Measurements from ENCODE around the gene PTGES3L. TPM values are rescaled to one million over a fixed set of nuclear protein-coding genes. Genes with fewer than 3 reads are reported as not detected.
"Not testable (repeated sequence)": the region's sequence is repeated elsewhere in the genome, so short reads cannot be mapped to it uniquely, and the experiment has no call there.

The PTGES3L gene
- total RNA-seq, 2 experiments from 2014 or later: 0.37 to 0.86 TPM

DNA sequence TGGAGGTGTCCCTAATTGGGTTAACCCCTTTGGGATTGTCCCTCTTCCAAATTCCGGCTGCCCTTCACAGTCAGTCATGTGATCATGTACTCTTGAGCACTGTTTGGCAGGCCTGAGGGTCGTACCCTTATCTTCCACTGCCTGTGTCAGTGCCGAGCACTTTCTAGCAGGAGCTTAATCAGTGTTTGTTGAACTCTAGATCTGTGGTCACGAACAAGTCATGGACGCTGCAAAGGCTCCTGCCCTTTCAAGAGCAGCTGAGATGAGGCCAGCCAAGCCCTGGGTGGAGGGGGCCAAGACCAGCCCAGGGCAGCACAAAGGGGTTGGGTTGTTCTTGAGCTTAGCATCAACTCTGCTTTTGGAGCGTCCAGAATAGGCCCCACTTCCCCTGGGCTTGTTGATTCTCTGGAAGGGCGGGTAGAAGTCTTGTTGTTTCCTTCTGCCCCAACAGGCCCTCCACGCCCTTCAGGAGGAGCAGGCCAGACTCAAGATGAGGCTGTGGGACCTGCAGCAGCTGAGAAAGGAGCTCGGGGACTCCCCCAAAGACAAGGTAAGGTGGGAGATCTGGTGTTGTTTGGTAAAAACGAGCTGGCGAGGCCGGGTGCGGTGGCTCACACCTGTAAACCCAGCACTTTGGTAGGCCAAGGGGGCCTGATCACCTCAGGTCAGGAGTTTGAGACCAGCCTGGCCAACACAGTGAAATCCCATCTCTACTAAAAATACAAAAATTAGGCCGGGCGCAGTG, 32.0 kb upstream of the PTGES3L start:
- DNase-seq (no peak), ATAC-seq (no peak)
- peak overlapping the region; percentile 22 for H3K27ac Mint-ChIP-seq
- H3K4me1 Mint-ChIP-seq (ENCODE audit: low read depth): peaks cover 23% of the 10 kb centered on the region
- H3K4me3 Mint-ChIP-seq: no peak overlapping the region
- CTCF ChIA-PET: no interaction called here
- peaks cover 46% of the 10 kb centered on the region for H3K36me3 Mint-ChIP-seq (ENCODE audit: low read depth)
- POLR2A ChIA-PET: interaction anchor here (0.6 to 2.2 kb wide), 5 partner anchors 12 to 900 kb away, joined by 3 to 14 read pairs (median 3); partner anchors contain the start of genes RPL27 and TMEM106A
- no peaks in the 10 kb centered on the region for H3K9me3 Mint-ChIP-seq (ENCODE audit: insufficient read depth)
- no peaks in the 10 kb centered on the region for H3K27me3 Mint-ChIP-seq (ENCODE audit: low read depth)

GRCh38 chr17:43010667-43011308, 30.9 kb upstream of the PTGES3L start:
- H3K27me3 Mint-ChIP-seq (ENCODE audit: low read depth): no peaks in the 10 kb centered on the region
- ATAC-seq: no peak
- H3K36me3 Mint-ChIP-seq (ENCODE audit: low read depth): peaks cover 52% of the 10 kb centered on the region
- CTCF ChIA-PET: interaction anchor here (1.4 kb wide), 1 partner anchor 15 kb away, joined by 3 read pairs; no protein-coding TSS in a partner anchor
- H3K27ac Mint-ChIP-seq: peak overlapping the region; percentile 47
- H3K4me3 Mint-ChIP-seq: no peak overlapping the region
- H3K9me3 Mint-ChIP-seq (ENCODE audit: insufficient read depth): no peaks in the 10 kb centered on the region
- POLR2A ChIA-PET: interaction anchor here (0.9 to 5.7 kb wide), 2 partner anchors 13 to 14 kb away, joined by 4 to 65 read pairs; partner anchors contain the start of gene RPL27
- no peak for DNase-seq
- H3K4me1 Mint-ChIP-seq (ENCODE audit: low read depth): peaks cover 27% of the 10 kb centered on the region

DNA sequence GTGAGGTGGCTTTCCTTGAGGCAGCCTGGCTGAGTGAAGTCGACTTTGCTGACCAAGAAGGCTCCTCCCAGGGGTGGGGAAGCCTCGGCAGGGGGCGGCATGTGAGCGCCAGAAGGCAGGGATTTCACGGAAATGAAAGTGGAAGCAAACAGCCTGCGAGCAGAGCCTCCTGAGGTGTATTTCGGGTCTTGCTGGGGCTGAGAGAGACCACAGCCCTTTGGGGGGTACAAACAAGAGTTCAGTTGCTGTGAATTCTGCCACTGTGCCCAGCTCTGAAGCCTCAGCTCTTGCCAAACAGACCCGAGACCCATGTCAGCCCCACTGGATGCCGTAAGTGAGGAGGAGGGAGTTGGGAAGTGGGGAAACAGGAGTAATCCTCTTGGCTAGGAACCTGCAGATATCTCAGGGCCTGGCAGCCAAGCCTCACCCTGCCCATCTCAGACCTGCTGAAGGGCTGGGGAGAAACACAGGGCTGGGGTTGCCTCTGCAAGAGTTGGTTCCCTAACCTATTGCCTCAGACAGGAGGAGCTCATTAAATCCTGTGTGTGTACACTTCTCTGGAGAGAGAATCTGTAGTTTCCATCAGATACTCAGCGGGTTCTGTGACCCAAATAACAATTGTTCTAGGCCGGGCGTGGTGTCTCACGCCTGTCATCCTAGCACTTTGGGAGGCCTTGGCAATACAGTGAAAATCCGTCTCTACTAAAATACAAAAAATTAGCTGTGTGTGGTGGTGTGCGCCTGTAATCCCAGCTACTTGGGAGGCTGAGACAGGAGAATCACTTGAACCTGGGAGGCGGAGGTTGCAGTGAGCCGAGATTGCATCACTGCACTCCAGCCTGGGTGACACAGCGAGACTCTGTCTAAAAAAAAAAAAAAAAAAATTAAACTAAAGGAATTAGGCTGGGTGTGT, 27.0 kb upstream of the PTGES3L start, which contains the start of gene IFI35:
Gene IFI35 (plus strand): TSS at position 146 of the 913 bp plus-strand sequence. CDS start 164 bp downstream, at position 310.
- Mint-ChIP-seq H3K4me1 (ENCODE audit: low read depth) (peaks cover 22% of the 10 kb centered on the region), H3K36me3 (ENCODE audit: low read depth) (peaks cover 53% of the 10 kb centered on the region), H3K4me3 (peak within 1 kb of the TSS; percentile 100), H3K27me3 (ENCODE audit: low read depth) (no peaks in the 10 kb centered on the region), H3K9me3 (ENCODE audit: insufficient read depth) (no peaks in the 10 kb centered on the region), H3K27ac (peak within 1 kb of the TSS; percentile 100)
- peak; percentile 97 for ATAC-seq
- peak; percentile 94 for DNase-seq
- ChIA-PET POLR2A (interaction anchor here (0.5 to 5.7 kb wide), 8 partner anchors 8 to 308 kb away, joined by 3 to 65 read pairs (median 4); partner anchors contain the start of gene RPL27), CTCF (interaction anchor here (1.1 to 3.8 kb wide), 2 partner anchors 9 to 18 kb away, joined by 3 to 37 read pairs; partner anchors contain the start of gene RPL27)

DNA sequence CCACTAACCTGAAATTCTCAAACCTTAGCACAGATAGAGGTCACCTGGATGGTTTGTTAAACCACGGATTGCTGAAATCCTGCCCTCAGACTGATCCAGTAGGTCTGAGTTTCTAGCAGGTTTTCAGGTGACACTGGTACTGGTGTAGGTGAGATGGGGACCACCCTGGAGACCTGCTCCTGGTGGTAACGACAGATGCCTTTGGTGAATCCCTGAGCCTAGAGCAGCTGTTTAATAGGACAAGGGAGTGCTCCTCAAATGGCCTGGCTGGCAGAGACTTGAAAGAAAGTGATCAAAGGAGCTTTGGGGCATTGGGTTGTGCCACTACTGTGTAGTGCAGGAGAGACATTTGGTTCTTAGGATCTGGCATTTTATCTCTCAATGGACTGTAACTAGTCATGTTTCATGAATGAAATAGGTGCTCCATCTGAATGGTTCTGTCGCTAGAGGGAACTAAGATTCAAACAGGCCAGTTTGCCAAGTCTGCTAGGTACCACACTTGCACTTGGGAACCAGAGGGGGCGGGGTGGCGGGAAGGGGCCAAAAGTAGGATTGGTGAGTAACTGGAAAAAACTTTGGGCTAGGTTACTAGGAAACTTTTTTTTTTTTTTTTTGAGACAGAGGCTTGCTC, 23.8 kb upstream of the PTGES3L start:
- Mint-ChIP-seq H3K4me1 (ENCODE audit: low read depth) (peaks cover 28% of the 10 kb centered on the region), H3K9me3 (ENCODE audit: insufficient read depth) (no peaks in the 10 kb centered on the region), H3K36me3 (ENCODE audit: low read depth) (peaks cover 64% of the 10 kb centered on the region), H3K27me3 (ENCODE audit: low read depth) (no peaks in the 10 kb centered on the region), H3K4me3 (no peak overlapping the region), H3K27ac (peak overlapping the region; percentile 61)
- ChIA-PET POLR2A (no interaction called here), CTCF (no interaction called here)
- no peak for ATAC-seq
- DNase-seq: no peak

DNA sequence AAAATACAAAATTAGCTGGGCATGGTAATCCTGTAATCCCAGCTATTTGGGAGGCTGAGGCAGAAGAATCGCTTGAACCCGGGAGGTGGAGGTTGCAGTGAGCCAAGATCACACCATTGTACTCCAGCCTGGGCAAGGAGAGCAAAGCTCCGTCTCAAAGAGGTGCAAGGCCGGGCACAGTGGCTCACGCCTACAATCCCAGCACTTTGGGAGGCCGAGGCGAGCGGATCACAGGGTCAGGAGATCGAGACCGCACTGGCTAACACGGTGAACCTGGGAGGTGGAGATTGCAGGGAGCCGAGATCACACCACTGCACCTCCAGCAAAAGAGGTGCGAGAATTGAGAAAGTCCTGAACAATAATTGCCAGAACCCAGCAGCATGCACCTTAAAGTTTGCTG, 21.0 kb upstream of the PTGES3L start:
- H3K27me3 Mint-ChIP-seq (ENCODE audit: low read depth); H3K9me3 Mint-ChIP-seq (ENCODE audit: insufficient read depth); CTCF ChIA-PET; ATAC-seq; H3K4me3 Mint-ChIP-seq; POLR2A ChIA-PET; DNase-seq: not testable (repeated sequence)
- peak overlapping the region; percentile 25 for H3K27ac Mint-ChIP-seq
- peaks cover 32% of the 10 kb centered on the region for H3K4me1 Mint-ChIP-seq (ENCODE audit: low read depth)
- peaks cover 57% of the 10 kb centered on the region for H3K36me3 Mint-ChIP-seq (ENCODE audit: low read depth)

GRCh38 chr17:42999003-42999525, 19.2 kb upstream of the PTGES3L start:
- H3K27me3 Mint-ChIP-seq (ENCODE audit: low read depth): no peaks in the 10 kb centered on the region
- ATAC-seq: no peak
- H3K36me3 Mint-ChIP-seq (ENCODE audit: low read depth): peaks cover 61% of the 10 kb centered on the region
- peak overlapping the region; percentile 99 for H3K27ac Mint-ChIP-seq
- no peak for DNase-seq
- no peaks in the 10 kb centered on the region for H3K9me3 Mint-ChIP-seq (ENCODE audit: insufficient read depth)
- peaks cover 32% of the 10 kb centered on the region for H3K4me1 Mint-ChIP-seq (ENCODE audit: low read depth)
- POLR2A ChIA-PET: interaction anchor here (0.6 to 3.5 kb wide), 21 partner anchors 10 to 485 kb away, joined by 4 to 65 read pairs (median 12); partner anchors contain the start of genes AARSD1, BECN1, BRCA1 and DHX8
- CTCF ChIA-PET: interaction anchor here (0.9 to 3.3 kb wide), 7 partner anchors 8 to 485 kb away, joined by 3 to 37 read pairs (median 10); partner anchors contain the start of genes AOC2, BECN1, DHX8 and IFI35
- H3K4me3 Mint-ChIP-seq: peak overlapping the region; percentile 96

- ChIA-PET POLR2A (interaction anchor here (0.5 to 3.5 kb wide), 32 partner anchors 9 to 486 kb away, joined by 3 to 65 read pairs (median 6); partner anchors contain the start of genes AARSD1, BECN1, BRCA1 and DHX8), CTCF (interaction anchor here (0.7 to 3.3 kb wide), 30 partner anchors 9 to 485 kb away, joined by 3 to 37 read pairs (median 4); partner anchors contain the start of genes AOC2, BECN1, BRCA1 and DHX8)
- H3K27ac Mint-ChIP-seq: peak within 1 kb of the TSS; percentile 99
- H3K4me1 Mint-ChIP-seq (ENCODE audit: low read depth): peaks cover 32% of the 10 kb centered on the region
- DNase-seq (peak; percentile 99), ATAC-seq (peak; percentile 99)
- H3K4me3 Mint-ChIP-seq: peak within 1 kb of the TSS; percentile 96
- peaks cover 57% of the 10 kb centered on the region for H3K36me3 Mint-ChIP-seq (ENCODE audit: low read depth)
- H3K9me3 Mint-ChIP-seq (ENCODE audit: insufficient read depth): no peaks in the 10 kb centered on the region
- H3K27me3 Mint-ChIP-seq (ENCODE audit: low read depth): no peaks in the 10 kb centered on the region
Measured at GRCh38 chr17:42997984-42998938, 18.4 kb upstream of the PTGES3L start, which contains the start of gene RPL27. RPL27 (plus strand) TSS chr17:42998419; CDS start chr17:42998751, 332 bp downstream.

DNA sequence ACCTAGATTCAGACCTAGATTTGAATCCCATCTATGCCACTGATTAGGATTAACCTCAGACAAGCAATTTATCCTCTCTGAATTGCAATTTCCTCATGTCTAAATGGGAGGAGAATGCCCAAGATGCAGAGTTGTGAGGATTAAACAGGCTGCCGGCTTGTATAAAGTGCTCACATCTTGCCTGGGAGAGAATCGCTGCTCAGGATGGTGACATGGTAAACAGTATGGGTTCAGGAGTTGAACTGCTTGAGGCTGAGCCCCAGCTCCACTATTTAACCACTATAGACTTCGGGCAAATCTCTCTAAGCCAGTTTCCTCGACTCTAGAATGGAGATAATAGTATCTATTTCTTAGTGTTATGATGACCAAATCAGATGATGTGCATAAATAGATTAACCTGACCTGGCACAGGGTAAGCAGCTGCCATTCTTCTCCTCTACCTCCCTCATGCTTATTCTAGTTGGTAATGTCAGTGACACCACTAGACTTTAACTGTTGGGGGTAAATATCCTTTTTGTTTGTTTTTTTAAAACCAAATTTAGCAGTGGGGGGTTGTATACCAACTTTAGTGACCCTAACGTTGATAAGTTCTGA, 17.6 kb upstream of the PTGES3L start:
- no peaks in the 10 kb centered on the region for H3K9me3 Mint-ChIP-seq (ENCODE audit: insufficient read depth)
- CTCF ChIA-PET: interaction anchor here (0.7 to 3.3 kb wide), 28 partner anchors 10 to 486 kb away, joined by 3 to 37 read pairs (median 5); partner anchors contain the start of genes AOC2, BECN1, BRCA1 and DHX8
- H3K27ac Mint-ChIP-seq: peak overlapping the region; percentile 99
- ATAC-seq: no peak
- DNase-seq: no peak
- POLR2A ChIA-PET: interaction anchor here (0.5 to 3.5 kb wide), 28 partner anchors 8 to 486 kb away, joined by 3 to 65 read pairs (median 6); partner anchors contain the start of genes AARSD1, BECN1, BRCA1 and DHX8
- H3K36me3 Mint-ChIP-seq (ENCODE audit: low read depth): peaks cover 57% of the 10 kb centered on the region
- peaks cover 32% of the 10 kb centered on the region for H3K4me1 Mint-ChIP-seq (ENCODE audit: low read depth)
- H3K4me3 Mint-ChIP-seq: peak overlapping the region; percentile 96
- no peaks in the 10 kb centered on the region for H3K27me3 Mint-ChIP-seq (ENCODE audit: low read depth)

GRCh38 chr17:42993913-42994312, 14.0 kb upstream of the PTGES3L start:
- CTCF ChIA-PET; H3K9me3 Mint-ChIP-seq (ENCODE audit: insufficient read depth); POLR2A ChIA-PET; H3K27me3 Mint-ChIP-seq (ENCODE audit: low read depth); ATAC-seq; H3K27ac Mint-ChIP-seq; DNase-seq; H3K4me3 Mint-ChIP-seq: not testable (repeated sequence)
- Mint-ChIP-seq H3K36me3 (ENCODE audit: low read depth) (peaks cover 55% of the 10 kb centered on the region), H3K4me1 (ENCODE audit: low read depth) (peaks cover 12% of the 10 kb centered on the region)

Measured in activated CD8-positive, alpha-beta T cell treated with anti-CD3 and anti-CD28 coated beads, Interleukin-2, amount 10 ng/mL, durations not matched to agents 7 days and 5 days (primary cell).